ENCODE measurements around the gene UBE2D2.

GRCh38 chr5:139676951-139677735 lies 116.0 kb downstream of the UBE2D2 start:
- TF ChIP-seq, protein P1, sequence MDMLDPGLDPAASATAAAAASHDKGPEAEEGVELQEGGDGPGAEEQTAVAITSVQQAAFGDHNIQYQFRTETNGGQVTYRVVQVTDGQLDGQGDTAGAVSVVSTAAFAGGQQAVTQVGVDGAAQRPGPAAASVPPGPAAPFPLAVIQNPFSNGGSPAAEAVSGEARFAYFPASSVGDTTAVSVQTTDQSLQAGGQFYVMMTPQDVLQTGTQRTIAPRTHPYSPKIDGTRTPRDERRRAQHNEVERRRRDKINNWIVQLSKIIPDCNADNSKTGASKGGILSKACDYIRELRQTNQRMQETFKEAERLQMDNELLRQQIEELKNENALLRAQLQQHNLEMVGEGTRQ (IDR thresholded peaks at IDR 0.05; ENCODE audit: low read depth, low read length), result no peak
- TF ChIP-seq RAD21 (IDR thresholded peaks at IDR 0.05; ENCODE audit: low read length) (no peak), CHD1 (IDR thresholded peaks at IDR 0.05; ENCODE audit: low read depth, low read length) (no peak), MXI1 (IDR thresholded peaks at IDR 0.05; ENCODE audit: borderline replicate concordance, low read depth, low read length) (no peak), POLR2A (IDR thresholded peaks at IDR 0.05; ENCODE audit: low read depth, low read length) (no peak), MAFK (IDR thresholded peaks at IDR 0.05; ENCODE audit: low read depth, low read length) (no peak), ELK1 (IDR thresholded peaks at IDR 0.05; ENCODE audit: borderline replicate concordance, low read depth, low read length) (no peak), SMC3 (IDR thresholded peaks at IDR 0.05; ENCODE audit: low read depth, low read length) (no peak), RFX5 (IDR thresholded peaks at IDR 0.05; ENCODE audit: low read depth, low read length) (no peak), FOS (IDR thresholded peaks at IDR 0.05; ENCODE audit: low read depth, low read length) (no peak), CEBPB (IDR thresholded peaks at IDR 0.05; ENCODE audit: low read depth, low read length) (no peak), RCOR1 (IDR thresholded peaks at IDR 0.05; ENCODE audit: insufficient replicate concordance, low read length) (no peak)
- TF ChIP-seq, protein P2, sequence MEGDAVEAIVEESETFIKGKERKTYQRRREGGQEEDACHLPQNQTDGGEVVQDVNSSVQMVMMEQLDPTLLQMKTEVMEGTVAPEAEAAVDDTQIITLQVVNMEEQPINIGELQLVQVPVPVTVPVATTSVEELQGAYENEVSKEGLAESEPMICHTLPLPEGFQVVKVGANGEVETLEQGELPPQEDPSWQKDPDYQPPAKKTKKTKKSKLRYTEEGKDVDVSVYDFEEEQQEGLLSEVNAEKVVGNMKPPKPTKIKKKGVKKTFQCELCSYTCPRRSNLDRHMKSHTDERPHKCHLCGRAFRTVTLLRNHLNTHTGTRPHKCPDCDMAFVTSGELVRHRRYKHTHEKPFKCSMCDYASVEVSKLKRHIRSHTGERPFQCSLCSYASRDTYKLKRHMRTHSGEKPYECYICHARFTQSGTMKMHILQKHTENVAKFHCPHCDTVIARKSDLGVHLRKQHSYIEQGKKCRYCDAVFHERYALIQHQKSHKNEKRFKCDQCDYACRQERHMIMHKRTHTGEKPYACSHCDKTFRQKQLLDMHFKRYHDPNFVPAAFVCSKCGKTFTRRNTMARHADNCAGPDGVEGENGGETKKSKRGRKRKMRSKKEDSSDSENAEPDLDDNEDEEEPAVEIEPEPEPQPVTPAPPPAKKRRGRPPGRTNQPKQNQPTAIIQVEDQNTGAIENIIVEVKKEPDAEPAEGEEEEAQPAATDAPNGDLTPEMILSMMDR (conservative IDR thresholded peaks at IDR 0.05; ENCODE audit: low read depth, low read length), result no peak
